ENCODE data around the gene WWOX. TPM values are rescaled to one million over a fixed set of nuclear protein-coding genes. Genes with fewer than 3 reads are reported as not detected.

Gene WWOX
- total and polyA plus RNA-seq, 2 of the 13 experiments (the other 11 are each of a cell fraction or from before 2014, with no cell fraction given) = 9.1 to 37.4 TPM

- TF ChIP-seq ZNF770 (CRISPR knock-in tag; IDR thresholded peaks at IDR 0.05) (no peak), PATZ1 (CRISPR knock-in tag; IDR thresholded peaks at IDR 0.05) (peak; percentile 91), ZNF703 (CRISPR knock-in tag; IDR thresholded peaks at IDR 0.05; ENCODE audit: borderline replicate concordance) (no peak), HNRNPUL1 (IDR thresholded peaks at IDR 0.05; ENCODE audit: low read depth, low read length) (no peak), PRDM10 (CRISPR knock-in tag; IDR thresholded peaks at IDR 0.05; ENCODE audit: low read depth) (0 out of 2 replicates have a peak, but pooled peaks have one; percentile 22), ZFX (CRISPR knock-in tag; IDR thresholded peaks at IDR 0.05; ENCODE audit: low read depth) (peak; percentile 63; the same call in 1 of the 2 replicates), IRF9 (CRISPR knock-in tag; IDR thresholded peaks at IDR 0.05; ENCODE audit: borderline replicate concordance) (no peak), JUNB (CRISPR knock-in tag; IDR thresholded peaks at IDR 0.05; ENCODE audit: borderline replicate concordance) (no peak), SAFB2 (CRISPR knock-in tag; IDR thresholded peaks at IDR 0.05; ENCODE audit: borderline replicate concordance, low read depth) (peak; percentile 40; the same call in 1 of the 2 replicates), MAFK (conservative IDR thresholded peaks at IDR 0.05 in 1 of 2, IDR thresholded peaks at IDR 0.05 in 1 of 2; ENCODE audit: low read length in 2 of 2) (no peak), ZNF564 (CRISPR knock-in tag; IDR thresholded peaks at IDR 0.05) (peak; percentile 82)
Measured at GRCh38 chr16:78485188-78485916, 385.9 kb downstream of the WWOX start (continued).
